Ovary (tissue), 9 donors: Measurements from ENCODE around the gene ZNF341. TPM values are rescaled to one million over a fixed set of nuclear protein-coding genes. Genes with fewer than 3 reads are reported as not detected.

Source experiments
- DNase-seq, 5 donors: peaks; one replicate each; pipeline ENCODE4 v3.0.0-alpha.2; 2019 to 2020
- H3K27ac ChIP-seq, 2 donors: fragments of 200-600 bp; one replicate each; pipeline versions ENCODE4 v1.5.1 to v1.8.0; 2019 to 2022
- H3K27me3 ChIP-seq: fragments of 200-600 bp; one replicate; pipeline ENCODE4 v1.8.0; 2022
- H3K36me3 ChIP-seq: fragments of 200-600 bp; sonication (generic); one replicate; pipeline ENCODE4 v1.5.1; 2019
- H3K4me1 ChIP-seq: one replicate; pipeline ENCODE4 v1.8.1; 2013; ENCODE audit warnings: mild to moderate bottlenecking, moderate library complexity; ENCODE audit not compliant: insufficient read depth
- H3K4me3 ChIP-seq: fragments of 200-600 bp; sonication (generic); one replicate; pipeline ENCODE4 v1.5.1; 2017
- H3K9me3 ChIP-seq, 2 donors: fragments of 200-600 bp in 1 of 2; sonication (generic) in 1 of 2; one replicate each; pipeline versions ENCODE4 v1.5.1 to v1.8.1; 2013 to 2019; ENCODE audit warnings: mild to moderate bottlenecking in 1 of 2, moderate library complexity in 1 of 2
- CTCF ChIP-seq, 3 donors: fragments of 450-650 bp in 2 of 3; fragments of 200-600 bp in 1 of 3; IDR thresholded peaks; one replicate each; pipeline versions ENCODE4 v1.5.1 to v1.8.0; 2016 to 2022; ENCODE audit warnings: antibody characterized with exemption in 3 of 3, mild to moderate bottlenecking in 1 of 3
- EP300 ChIP-seq: sonication (generic); formaldehyde crosslinking; IDR thresholded peaks from one replicate; pipeline ENCODE4 v1.6.1; 2017; ENCODE audit warnings: antibody characterized with exemption
- POLR2A ChIP-seq: fragments of 450-650 bp; IDR thresholded peaks from one replicate; pipeline ENCODE4 v1.6.1; 2017; ENCODE audit warnings: antibody characterized with exemption, mild to moderate bottlenecking, moderate library complexity
- WGBS, 3 donors: extraction: QIAGEN DNeasy Blood & Tissue Kit in 1 of 3; methylation state at CpG; one replicate each; pipeline versions ENCODE4 v1.1.5 to v1.1.7; 2013 to 2017; 5-methylcytosine and 5-hydroxymethylcytosine counted together
- intact Hi-C, 4 donors: fragments of 100-400 bp; cut with DNase I; formaldehyde crosslinking; loops; one replicate each; pipeline versions ENCODE4 v1.11.0 to v1.15.1; 2022 to 2023
- polyA plus RNA-seq, 2 donors: library from polyadenylated mRNA; stranded (reverse); fragments of 200-250 nt in 1 of 2; fragments of 350-450 nt in 1 of 2; fragmentation: Illumina TruSeq in 1 of 2; extraction: RNeasy Lipid Tissue Mini Kit (QIAGEN cat#74804) in 1 of 2; gene quantifications; one replicate each; pipeline ENCODE4 v1.2.3, GENCODE V29; 2013 to 2014
- total RNA-seq, 7 donors: library from RNA; depleted of rRNA in 2 of 7; stranded (reverse); fragments of >200 nt in 2 of 7; fragmentation: NEBNext Ultra II Directional in 3 of 7; extraction: Animal tissue kit (Norgen Biotek cat#: 25700) in 3 of 7; gene quantifications; one replicate each; pipeline versions ENCODE4 v1.1.0 to v1.2.4, GENCODE V29; 2016 to 2023
- donor health status: DM: no; HTN: no; CAD: no; lungs with moderate emphysema.
- donor health status: DM: no; HTN: no; CAD: no.
- donor health status: Bipolar disorder and iron deficiency.
- donor health status: DM: yes; HTN: yes; CAD: no.
- donor health status: DM: no; HTN: no; CAD: no.
- donor health status: DM: yes; HTN: yes; CAD: no.

ZNF341 gene
- total and polyA plus RNA-seq, 9 donors = 1.2 to 3.8 (median 1.6) TPM

- H3K4me1 ChIP-seq = peaks cover 38% of the 10 kb centered on the region
- no peak for TF ChIP-seq EP300
- no peak for TF ChIP-seq POLR2A
- no peak for TF ChIP-seq CTCF (IDR thresholded peaks at IDR 0.05)
- intact Hi-C loops = no loop called here
- H3K9me3 ChIP-seq = no peaks in the 10 kb centered on the region
- H3K4me3 ChIP-seq = no peak overlapping the region
- H3K36me3 ChIP-seq = no peaks in the 10 kb centered on the region
- no peak for DNase-seq
- WGBS, 3 donors = 85 to 89% (median 85%) methylated on average over 5 of the region's 5 CpGs
- H3K27me3 ChIP-seq = no peaks in the 10 kb centered on the region
- H3K27ac ChIP-seq = no peak overlapping the region
Measured at GRCh38 chr20:33826270-33826897, 94.6 kb downstream of the ZNF341 start.

GRCh38 chr20:33827109-33827508, 95.3 kb downstream of the ZNF341 start:
- H3K27ac ChIP-seq = no peak overlapping the region

DNA sequence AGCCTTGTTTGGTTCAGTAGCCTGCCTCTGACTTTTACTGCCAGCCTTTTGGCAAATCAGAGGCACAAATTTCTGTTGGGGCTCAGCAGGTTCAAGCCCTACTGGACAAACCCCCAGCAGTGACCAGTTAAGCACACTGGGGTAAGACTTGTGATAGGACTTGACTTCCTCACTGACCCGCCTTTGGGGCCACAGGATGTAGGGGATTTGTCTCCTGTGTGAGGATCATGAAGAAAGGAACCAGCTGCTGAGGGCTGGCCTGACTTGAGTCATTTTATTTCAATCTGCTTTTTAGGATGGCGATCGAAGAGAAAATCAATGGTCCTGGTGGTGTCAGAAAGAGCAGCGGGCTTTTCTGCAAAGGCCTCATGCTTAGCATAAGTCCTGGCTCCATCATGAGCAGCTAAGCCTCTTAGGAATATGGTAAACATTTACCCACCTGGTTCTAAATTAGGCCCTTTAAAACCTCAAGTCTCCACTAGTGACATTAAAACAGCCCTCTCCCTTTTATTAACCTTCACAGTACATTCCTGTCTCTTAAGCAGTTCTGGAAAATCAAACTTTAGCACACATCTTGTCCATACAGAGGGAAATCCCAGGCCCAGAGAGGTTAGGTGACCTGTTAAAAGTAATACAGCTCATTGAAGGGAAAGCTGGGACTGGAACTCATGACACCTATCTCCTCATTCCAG, 96.0 kb downstream of the ZNF341 start:
- Histone ChIP-seq H3K27me3 (no peaks in the 10 kb centered on the region), H3K36me3 (no peaks in the 10 kb centered on the region), H3K9me3 (no peaks in the 10 kb centered on the region), H3K4me3 (no peak overlapping the region), H3K27ac (no peak overlapping the region), H3K4me1 (peaks cover 42% of the 10 kb centered on the region)
- no peak for TF ChIP-seq POLR2A
- TF ChIP-seq EP300 = no peak
- no peak for TF ChIP-seq CTCF (IDR thresholded peaks at IDR 0.05)
- DNase-seq = no peak
- intact Hi-C loops = no loop called here
- 86 to 93% (median 88%) methylated on average over 4 of the region's 4 CpGs for WGBS, 3 donors

More at GRCh38 chr20:33827109-33827508, 95.3 kb downstream of the ZNF341 start:
- Histone ChIP-seq H3K9me3 (no peaks in the 10 kb centered on the region), H3K4me3 (no peak overlapping the region), H3K36me3 (no peaks in the 10 kb centered on the region), H3K4me1 (peaks cover 41% of the 10 kb centered on the region), H3K27me3 (no peaks in the 10 kb centered on the region)
- TF ChIP-seq CTCF (IDR thresholded peaks at IDR 0.05) (no peak), POLR2A (no peak), EP300 (no peak)
- DNase-seq = no peak
- intact Hi-C loops = no loop called here
- WGBS, 3 donors = 59 to 74% (median 64%) methylated on average over 2 of the region's 2 CpGs

GRCh38 chr20:33828326-33828844, 96.6 kb downstream of the ZNF341 start:
- DNase-seq = no peak
- H3K36me3 ChIP-seq = no peaks in the 10 kb centered on the region
- 45 to 56% (median 54%) methylated on average over 9 of the region's 9 CpGs for WGBS, 3 donors
- H3K9me3 ChIP-seq = no peaks in the 10 kb centered on the region
- TF ChIP-seq POLR2A (no peak), EP300 (no peak), CTCF (IDR thresholded peaks at IDR 0.05) (no peak)
- peaks cover 46% of the 10 kb centered on the region for H3K4me1 ChIP-seq
- no peaks in the 10 kb centered on the region for H3K27me3 ChIP-seq
- intact Hi-C loops = no loop called here
- peak overlapping the region in 1 of 2 donors; percentile 29 for H3K27ac ChIP-seq
- no peak overlapping the region for H3K4me3 ChIP-seq
